COLO668 (cell line): Measurements from ENCODE around the gene CSF2.

ENCODE experiments used
- DNase-seq: peaks from one replicate; lab custom pipeline; 2025; ENCODE audit not compliant: unreplicated experiment; lab: John Stamatoyannopoulos, UW

Gene CSF2

GRCh38 chr5:132067941-132068808 is 5.4 kb upstream of the CSF2 start:
- no peak for DNase-seq

- DNase-seq = no peak
Measured at GRCh38 chr5:132069561-132069960, 4.0 kb upstream of the CSF2 start.

DNA sequence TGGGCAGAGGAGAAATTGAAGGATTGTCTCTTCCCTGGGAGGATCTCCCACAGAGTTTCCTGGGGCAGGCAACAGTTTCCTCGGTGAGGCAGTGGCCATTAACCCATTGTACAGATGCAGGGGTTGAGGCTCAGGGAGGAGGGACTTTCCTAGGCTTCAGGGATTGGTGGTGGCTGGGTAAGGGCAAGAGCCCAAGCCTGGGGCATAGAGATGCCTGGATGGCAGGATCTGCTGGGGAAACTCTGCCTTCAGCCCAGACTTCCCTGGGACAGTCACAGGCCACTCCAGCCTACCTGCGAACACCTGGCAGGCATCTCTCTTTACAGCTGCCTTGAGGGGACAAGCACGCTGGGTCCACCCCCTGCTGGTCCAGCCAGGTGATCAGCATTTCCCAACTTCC is 3.6 kb upstream of the CSF2 start:
- DNase-seq = no peak

GRCh38 chr5:132070460-132071337 is 2.9 kb upstream of the CSF2 start:
- DNase-seq = no peak

- DNase-seq = no peak
Measured at GRCh38 chr5:132071338-132071707, 2.3 kb upstream of the CSF2 start.

- no peak for DNase-seq
Measured at GRCh38 chr5:132072070-132072469, 1.5 kb upstream of the CSF2 start.

DNA sequence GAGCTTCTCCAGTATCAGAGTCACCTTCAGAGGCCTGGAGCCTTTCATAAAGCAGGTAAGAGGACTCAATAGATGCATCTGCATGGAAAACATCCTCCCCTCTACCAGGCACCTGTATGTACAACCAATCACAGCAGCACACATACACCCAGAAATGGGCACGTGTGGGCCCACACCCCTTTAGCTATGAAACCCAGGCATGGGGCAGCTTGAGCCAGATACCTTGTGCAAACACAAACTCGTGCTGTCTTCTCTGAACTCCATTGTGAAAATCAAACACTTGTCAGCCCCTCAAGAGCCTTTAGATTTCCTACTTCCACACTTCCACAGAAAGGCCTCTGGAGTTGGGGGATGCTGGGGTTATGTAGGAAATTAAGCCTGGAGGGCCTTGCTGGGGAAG is 1.1 kb upstream of the CSF2 start:
- peak; percentile 11 for DNase-seq

DNA sequence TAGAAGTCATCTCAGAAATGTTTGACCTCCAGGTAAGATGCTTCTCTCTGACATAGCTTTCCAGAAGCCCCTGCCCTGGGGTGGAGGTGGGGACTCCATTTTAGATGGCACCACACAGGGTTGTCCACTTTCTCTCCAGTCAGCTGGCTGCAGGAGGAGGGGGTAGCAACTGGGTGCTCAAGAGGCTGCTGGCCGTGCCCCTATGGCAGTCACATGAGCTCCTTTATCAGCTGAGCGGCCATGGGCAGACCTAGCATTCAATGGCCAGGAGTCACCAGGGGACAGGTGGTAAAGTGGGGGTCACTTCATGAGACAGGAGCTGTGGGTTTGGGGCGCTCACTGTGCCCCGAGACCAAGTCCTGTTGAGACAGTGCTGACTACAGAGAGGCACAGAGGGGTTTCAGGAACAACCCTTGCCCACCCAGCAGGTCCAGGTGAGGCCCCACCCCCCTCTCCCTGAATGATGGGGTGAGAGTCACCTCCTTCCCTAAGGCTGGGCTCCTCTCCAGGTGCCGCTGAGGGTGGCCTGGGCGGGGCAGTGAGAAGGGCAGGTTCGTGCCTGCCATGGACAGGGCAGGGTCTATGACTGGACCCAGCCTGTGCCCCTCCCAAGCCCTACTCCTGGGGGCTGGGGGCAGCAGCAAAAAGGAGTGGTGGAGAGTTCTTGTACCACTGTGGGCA is 642 bp downstream of the CSF2 start:
- no peak for DNase-seq

DNA sequence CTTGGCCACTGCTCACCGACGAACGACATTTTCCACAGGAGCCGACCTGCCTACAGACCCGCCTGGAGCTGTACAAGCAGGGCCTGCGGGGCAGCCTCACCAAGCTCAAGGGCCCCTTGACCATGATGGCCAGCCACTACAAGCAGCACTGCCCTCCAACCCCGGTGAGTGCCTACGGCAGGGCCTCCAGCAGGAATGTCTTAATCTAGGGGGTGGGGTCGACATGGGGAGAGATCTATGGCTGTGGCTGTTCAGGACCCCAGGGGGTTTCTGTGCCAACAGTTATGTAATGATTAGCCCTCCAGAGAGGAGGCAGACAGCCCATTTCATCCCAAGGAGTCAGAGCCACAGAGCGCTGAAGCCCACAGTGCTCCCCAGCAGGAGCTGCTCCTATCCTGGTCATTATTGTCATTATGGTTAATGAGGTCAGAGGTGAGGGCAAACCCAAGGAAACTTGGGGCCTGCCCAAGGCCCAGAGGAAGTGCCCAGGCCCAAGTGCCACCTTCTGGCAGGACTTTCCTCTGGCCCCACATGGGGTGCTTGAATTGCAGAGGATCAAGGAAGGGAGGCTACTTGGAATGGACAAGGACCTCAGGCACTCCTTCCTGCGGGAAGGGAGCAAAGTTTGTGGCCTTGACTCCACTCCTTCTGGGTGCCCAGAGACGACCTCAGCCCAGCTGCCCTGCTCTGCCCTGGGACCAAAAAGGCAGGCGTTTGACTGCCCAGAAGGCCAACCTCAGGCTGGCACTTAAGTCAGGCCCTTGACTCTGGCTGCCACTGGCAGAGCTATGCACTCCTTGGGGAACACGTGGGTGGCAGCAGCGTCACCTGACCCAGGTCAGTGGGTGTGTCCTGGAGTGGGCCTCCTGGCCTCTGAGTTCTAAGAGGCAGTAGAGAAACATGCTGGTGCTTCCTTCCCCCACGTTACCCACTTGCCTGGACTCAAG is 1.5 kb downstream of the CSF2 start:
- DNase-seq = no peak

DNA sequence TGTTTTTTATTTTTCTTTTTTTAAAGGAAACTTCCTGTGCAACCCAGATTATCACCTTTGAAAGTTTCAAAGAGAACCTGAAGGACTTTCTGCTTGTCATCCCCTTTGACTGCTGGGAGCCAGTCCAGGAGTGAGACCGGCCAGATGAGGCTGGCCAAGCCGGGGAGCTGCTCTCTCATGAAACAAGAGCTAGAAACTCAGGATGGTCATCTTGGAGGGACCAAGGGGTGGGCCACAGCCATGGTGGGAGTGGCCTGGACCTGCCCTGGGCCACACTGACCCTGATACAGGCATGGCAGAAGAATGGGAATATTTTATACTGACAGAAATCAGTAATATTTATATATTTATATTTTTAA is 2.1 kb downstream of the CSF2 start:
- no peak for DNase-seq

DNA sequence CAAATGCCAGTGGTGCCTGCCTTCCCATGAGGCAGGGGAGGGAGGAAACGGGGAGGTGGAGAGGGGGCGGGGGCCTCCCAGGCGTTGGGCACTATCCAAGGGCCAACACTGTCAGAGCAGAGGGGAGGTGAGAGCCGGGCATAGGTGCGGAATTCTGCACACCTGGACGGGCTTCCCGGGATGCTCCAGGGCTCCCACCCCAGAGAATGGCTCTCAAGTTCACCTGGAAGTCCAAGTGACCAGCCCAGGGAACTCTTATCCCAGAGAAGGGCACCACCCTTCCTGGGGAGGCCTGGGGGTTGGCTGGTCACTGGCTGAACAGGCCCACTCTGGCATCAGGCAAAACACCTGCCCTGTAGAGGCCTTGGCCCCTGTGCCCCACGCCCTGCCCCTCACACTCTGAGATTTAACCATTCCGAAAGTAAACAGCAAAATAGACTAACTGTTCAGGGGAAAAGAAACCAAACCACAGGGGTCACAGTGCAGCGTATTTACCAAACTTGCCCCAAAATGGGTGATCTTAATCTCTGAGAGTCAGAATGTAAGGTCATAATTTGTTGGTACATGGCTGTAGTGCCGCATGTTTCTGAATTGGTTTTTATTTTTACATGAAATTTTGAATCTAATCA is 2.7 kb downstream of the CSF2 start:
- no peak for DNase-seq

DNA sequence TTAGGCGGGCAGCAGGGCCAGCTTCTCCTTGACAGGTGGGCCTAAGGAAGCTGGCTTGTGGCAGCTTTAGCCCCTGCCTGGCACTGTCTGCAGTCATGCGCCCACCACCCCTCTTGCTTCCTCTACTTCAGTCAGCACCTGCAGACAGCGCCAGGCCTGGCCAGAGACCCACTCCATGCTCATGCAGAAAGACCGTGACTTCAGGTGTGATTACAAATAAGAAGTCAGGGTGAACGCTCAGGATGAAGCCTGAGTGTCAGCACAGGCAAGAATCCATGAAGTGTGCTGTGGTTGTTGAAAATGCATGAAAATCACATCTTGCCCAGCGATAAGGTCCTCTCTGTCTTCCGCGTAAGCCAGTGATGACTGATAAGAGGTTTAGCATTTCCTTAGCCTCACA is 3.4 kb downstream of the CSF2 start:
- no peak for DNase-seq

DNA sequence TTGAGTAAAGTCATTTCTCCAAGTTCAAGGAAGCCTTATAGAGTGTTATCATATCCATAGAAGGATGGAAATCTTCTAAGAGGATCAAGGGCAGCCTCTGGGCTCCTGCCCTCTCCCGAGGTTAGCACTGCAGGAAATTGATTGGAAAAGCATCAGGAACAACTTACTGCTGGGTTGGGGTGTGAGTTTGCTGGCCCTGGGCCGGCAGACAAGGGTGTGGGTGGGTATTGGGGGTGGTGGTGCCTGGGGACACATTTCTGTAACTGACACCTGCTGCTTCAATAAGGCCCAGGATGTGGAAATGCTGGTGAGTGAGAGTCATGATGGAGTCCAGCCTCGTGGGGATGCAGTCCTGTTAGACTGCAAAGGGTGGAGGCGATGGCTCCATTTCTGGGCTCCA is 5.5 kb downstream of the CSF2 start:
- no peak for DNase-seq

DNA sequence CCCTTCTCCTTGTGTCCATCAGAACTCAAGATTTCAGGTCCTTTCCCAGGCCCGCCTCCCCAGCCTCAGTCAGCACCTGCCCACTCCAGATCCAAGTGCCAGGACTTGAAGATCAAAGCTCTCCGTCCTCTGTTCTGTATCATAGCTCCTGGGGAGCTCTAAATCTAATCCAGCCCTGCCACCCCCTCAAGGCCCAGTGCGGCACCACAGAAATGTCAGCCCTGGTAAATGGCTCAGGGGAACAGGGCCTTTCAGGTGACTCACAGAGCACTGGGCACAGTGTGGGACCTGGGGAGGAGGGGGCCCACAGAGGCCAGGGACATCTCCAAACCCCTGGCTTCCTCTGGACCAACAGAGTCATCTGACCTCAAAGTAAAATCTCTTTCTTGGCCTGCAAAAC is 6.0 kb downstream of the CSF2 start:
- DNase-seq = no peak

- no peak for DNase-seq
Measured at GRCh38 chr5:132080595-132080994, 7.0 kb downstream of the CSF2 start.

GRCh38 chr5:132081458-132081857 is 7.9 kb downstream of the CSF2 start:
- DNase-seq = no peak

DNA sequence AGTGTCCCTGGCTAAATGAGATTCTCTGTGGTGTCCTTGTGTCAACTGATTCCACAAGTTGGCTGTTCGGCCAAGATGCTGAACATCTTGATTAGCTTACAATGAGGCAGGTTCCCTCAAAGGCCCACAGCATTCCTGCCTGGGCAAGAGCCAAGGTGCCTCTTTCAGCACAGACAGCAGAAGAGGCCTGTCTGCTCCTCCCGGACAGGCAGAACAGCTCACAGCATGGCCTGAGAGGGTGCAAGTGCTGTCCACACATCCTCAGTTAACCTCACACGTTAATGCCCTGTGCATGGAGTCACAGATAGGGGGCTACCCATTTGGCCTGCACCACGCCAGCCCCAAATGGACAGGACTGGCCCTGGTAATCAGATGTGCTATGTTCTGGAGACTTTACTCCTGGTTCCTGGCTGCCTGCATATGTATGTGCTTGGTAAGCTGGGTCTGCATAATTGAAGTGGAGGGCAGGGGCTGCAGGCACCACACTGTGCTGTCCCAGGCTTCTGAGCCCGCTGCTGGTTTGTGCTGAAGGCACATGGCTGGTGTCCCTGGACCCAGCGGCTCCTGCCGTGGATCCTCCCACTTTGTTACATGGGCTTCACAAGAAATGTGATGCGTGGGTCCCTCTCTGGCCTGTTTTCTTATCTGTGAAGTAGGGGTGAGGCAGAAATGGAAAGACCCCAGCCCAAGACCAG is 8.9 kb downstream of the CSF2 start:
- DNase-seq = no peak

DNA sequence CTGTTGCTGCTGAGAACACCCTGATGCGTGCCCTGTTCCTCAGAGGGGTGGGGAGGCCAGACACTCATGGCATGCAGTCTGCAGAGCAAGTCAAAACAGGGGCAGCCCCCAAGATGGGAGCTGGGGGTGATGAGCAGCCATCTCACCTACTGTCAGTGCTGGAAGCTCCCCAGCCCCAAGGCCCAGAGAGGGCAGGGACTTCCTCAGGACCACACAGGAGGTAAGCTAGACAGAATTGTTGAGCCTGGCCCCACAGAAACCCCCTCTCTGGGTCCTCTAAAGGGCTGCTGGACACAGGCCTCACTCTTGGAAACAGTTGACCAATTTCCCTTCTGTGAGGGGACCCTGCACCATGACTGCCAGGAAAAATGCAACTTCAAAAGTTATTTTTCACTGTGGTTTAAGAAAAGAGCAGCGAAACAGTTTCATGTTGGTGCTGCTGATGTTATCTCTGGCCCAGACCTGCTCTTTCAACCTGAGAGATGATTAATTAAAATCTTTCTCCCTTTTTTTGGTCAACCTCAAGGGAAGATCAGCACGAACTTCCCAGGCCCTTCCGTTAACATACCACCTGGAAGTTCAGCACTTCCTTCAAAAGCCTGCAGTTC is 9.6 kb downstream of the CSF2 start:
- DNase-seq = no peak

- DNase-seq = no peak
Measured at GRCh38 chr5:132085686-132086085, 12.1 kb downstream of the CSF2 start.
